Measurements from ENCODE around the gene TNS4.

GRCh38 chr17:40538019-40538935, 36.9 kb upstream of the TNS4 start:
- TF ChIP-seq EZH2 (IDR thresholded peaks at IDR 0.05; ENCODE audit: insufficient read depth, poor library complexity, severe bottlenecking) (no peak), EZH2phosphoT487 (IDR thresholded peaks at IDR 0.05; ENCODE audit: insufficient read depth, low read depth) (no peak)

Data from GM23248 (cell line).